Hepatocyte (in vitro differentiated cells): Measurements from ENCODE around the gene DLG2.

Experiments used
- CTCF ChIP-seq: fragments of 200-600 bp; sonication (generic); IDR thresholded peaks from 2 replicates; pipeline ENCODE4 v1.5.1; 2016; ENCODE audit warnings: antibody characterized with exemption, mild to moderate bottlenecking; ENCODE audit not compliant: poor library complexity
- EZH2 ChIP-seq: fragments of 200-600 bp; sonication (generic); IDR thresholded peaks from 2 replicates; pipeline ENCODE4 v1.6.1; 2016; ENCODE audit warnings: antibody characterized with exemption, mild to moderate bottlenecking, borderline replicate concordance

GRCh38 chr11:83863272-83863671 is 1763.9 kb downstream of the DLG2 start:
- no peak for TF ChIP-seq CTCF
- TF ChIP-seq EZH2, result no peak
